HG02798 (cell line): ENCODE data around the gene TEAD1.
A peak's percentile ranks its signal among the peaks of the same experiment; 100 is the strongest.
"Not testable (repeated sequence)": the region's sequence is repeated elsewhere in the genome, so short reads cannot be mapped to it uniquely, and the experiment has no call there.

ENCODE experiments used
- ATAC-seq: cut with Tn5 transposase; IDR thresholded peaks from one replicate; pipeline ENCODE4 v1.9.1; 2021; ENCODE audit warnings: mild to moderate bottlenecking; ENCODE audit not compliant: unreplicated experiment, poor library complexity

Gene TEAD1

DNA sequence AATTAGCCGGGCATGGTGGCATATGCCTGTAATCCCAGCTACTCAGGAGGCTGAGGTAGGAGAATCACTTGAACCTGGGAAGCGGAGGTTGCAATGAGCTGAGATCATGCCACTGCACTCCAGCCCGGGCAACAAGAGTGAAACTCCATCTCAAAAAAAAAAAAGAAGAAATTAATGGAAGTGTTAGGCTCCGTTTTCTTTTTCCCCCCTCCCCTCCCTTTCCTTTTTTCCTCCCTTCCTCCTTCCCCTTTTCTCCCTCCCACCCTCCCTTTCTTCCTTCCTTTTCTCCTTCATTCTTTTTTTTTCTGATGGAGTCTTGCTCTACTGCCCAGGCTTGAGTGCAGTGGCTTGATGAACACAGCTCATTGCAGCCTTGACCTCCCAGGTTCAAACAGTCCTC, 203.3 kb downstream of the TEAD1 start:
- not testable (repeated sequence) for ATAC-seq

- ATAC-seq: no peak
These were observed 206.1 kb downstream of the TEAD1 start for GRCh38 chr11:12880327-12880726.

- no peak for ATAC-seq
These were observed 208.4 kb downstream of the TEAD1 start for GRCh38 chr11:12882670-12883069.

DNA sequence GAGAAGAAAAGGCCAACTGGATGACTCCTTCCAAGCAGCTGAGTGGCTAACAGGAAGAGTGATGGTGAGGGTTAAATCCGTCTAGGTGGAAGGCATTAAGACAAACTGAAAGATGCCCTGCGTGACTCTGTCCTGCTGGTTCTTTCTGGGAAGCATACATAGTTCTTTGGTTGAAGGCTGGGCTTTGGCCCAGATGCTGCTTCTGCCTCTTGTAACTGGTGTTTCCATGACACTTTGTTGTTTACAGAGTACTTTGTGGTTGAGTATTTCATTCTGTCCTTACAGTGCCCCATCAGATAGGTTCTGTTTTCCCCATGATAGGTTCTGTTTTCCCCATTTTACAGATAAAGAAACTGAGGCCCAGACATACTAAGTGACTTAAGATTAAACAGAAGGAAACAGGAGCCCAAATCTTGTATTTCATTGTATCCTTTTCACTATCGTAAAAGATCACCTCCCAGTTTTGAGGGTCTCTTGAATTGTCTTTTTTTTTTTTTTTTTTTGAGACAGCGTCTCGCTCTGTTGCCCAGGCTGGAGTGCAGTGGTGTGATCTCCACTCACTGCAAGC, 210.6 kb downstream of the TEAD1 start:
- ATAC-seq: no peak

DNA sequence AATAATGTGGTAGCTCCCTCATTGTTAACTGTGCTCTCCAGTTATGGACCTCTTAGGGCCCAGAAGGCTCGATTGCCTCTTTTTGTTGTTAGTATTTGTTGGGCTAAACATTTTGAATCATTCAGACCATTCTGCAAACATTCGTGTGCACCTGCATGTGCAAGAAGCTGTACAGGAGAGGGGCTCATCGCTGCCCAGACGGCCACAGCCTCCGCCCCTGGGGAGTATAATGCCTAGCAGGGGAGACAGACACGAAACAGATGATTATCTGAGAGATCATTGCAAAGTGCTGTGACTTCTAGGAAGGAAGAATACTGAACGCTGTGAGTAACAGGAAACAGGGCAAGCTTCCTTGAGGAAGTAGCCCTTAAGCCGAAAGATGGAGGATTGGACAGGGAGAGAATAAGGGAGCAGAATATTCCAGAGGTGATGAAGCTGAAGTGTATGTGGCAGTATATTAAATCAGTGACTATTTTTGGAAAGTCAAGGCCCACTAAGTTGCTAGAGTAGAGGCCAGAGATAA, 211.6 kb downstream of the TEAD1 start:
- ATAC-seq: no peak

- ATAC-seq: no peak
These were observed 212.3 kb downstream of the TEAD1 start for GRCh38 chr11:12886508-12886907.

DNA sequence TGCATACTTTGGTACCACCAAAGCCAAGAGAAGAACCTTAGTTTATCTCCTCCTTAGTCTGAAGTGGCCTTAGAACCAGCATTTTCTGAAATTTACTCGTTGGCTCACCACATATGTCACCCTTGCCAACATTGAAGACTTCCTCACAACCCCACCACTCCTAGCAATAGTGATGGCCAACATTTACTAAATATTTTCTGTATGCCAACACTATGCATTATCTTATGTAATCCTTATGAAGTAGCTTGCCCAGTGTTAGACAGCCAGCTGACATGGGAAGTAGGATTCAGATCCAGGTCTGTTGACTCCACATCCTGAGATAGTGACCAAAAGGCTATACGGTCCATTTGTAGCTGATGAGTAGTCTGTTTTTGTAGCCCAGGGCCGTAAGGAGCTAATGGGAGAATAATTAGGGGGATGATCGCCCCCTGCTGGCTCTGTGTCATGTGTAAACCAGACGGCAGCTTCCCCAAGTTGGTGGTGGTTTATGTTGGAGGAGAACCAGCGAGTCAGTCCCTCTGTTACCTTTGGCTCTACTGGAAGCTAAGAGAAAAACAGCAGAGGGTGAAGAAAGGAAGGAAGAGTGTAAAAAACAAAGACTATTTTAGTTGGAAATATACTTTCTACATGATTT, 214.4 kb downstream of the TEAD1 start:
- ATAC-seq: peak; percentile 74

DNA sequence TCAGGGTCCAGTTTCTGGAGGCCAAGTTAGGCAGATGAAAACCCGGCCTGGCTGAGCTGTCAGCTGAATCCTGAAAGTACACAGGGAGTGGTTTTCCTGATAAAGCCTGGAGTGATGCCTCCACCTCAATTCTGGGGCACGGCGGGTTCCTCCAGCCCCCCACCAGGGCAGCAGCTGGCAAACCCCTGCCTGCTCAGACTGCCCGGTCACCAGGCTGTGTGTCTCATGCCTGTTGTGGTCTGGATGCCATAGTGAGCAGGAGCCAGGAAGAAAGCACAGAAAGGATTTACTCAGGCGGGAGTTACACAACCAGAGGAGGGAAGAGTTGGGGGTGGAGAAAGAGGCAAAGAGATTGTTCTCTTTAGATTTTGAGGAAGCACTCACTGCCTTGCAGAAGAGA, 215.0 kb downstream of the TEAD1 start:
- no peak for ATAC-seq

DNA sequence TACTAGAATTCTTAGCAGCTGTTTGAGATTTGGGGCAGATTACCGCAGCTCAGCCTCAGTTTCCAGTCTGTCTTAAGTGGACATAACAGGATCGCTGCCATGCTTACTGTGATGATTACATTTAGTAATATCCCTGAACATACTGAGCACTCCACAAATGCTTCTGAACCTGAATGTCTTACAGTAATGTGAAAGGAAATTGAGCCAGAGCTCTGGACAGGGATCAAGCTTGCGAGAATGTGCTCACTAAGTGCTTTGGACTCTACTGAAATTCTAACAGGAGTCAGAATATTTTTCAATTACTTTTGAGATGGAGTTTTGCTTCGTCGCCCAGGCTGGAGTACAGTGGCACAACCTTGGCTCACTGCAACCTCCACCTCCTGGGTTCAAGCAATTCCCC, 216.3 kb downstream of the TEAD1 start:
- no peak for ATAC-seq

DNA sequence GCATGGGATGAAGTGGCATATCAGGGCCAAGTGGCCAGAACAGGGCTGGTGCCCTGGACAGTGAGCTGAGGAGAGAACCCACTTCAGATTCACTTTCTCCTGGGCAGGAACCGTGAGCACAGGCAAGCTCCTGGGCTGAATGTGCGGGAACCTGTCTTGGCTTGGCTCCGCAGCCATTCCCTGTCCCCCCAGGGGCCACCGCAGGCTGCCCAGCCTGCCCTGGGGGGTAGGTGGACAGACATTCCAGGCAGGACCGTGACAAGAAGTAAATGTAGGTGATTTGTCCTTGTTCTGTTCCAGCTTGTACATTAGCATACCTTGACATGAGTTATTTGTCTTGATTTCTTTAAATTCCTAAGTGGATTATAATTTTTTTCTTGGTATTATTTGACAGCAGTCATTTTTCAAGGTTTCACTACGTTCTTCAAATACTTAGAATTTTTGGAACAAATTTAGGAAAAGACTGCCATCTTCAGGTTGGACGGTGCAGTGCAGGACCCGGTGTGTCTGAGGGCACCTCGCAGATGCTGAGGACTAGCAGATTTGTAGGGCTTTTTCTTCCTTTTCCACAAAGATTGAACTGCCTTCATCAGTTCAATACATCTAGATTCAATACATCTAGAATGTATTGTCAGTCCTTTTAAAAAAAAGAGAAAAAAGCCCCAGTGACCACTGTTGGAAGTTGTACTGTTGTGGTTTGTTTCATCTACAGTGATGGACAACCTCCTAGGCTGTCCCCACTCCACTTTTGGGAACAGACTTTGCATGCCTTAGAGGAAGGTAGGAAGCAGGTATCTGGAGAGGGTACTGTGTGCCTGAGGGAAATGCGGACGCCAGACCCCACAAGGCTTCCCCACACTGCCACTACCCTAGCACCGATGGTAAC, 219.8 kb downstream of the TEAD1 start:
- no peak for ATAC-seq

DNA sequence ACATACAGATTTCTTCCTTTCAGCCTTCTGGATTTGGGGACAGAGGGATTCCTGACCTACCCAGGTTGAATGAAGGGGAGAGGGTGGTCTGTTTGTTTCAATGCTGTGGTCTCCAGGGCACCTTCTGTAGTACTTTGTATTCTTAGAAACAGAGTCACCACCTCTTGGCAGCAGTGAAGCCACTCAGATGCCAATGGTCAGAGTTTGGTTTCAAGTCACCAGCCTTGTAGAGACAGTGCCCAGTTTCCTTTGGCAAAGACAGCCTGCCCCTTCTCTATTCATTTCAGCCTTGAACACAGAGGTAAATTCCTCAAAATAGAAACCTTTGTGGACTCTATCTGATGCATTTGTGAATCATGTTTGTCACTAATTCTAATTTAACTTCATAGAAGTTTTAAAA, 223.2 kb downstream of the TEAD1 start:
- ATAC-seq: no peak

DNA sequence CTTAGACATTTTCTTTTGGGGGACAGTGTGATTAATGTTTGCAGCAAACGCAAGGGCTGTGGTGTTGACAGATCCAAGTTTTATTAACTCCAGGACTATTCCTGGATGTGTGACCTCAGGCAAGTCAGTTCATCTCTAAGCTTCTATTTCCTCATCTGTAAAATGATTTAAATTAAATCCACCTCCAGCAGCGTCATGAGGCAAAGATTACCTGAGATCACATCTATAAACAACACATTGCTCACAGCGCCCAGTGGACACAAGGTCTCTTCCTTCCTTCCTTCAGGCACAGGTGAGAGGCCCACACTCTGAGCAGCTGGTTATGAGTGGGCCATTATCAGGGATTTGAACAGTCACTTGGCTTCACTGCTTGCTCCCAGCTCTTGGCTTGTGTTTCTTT, 223.6 kb downstream of the TEAD1 start:
- ATAC-seq: no peak

- ATAC-seq: no peak
These were observed 226.3 kb downstream of the TEAD1 start for GRCh38 chr11:12900496-12900895.

- peak; percentile 38 for ATAC-seq
These were observed 227.1 kb downstream of the TEAD1 start for GRCh38 chr11:12901272-12901671.

DNA sequence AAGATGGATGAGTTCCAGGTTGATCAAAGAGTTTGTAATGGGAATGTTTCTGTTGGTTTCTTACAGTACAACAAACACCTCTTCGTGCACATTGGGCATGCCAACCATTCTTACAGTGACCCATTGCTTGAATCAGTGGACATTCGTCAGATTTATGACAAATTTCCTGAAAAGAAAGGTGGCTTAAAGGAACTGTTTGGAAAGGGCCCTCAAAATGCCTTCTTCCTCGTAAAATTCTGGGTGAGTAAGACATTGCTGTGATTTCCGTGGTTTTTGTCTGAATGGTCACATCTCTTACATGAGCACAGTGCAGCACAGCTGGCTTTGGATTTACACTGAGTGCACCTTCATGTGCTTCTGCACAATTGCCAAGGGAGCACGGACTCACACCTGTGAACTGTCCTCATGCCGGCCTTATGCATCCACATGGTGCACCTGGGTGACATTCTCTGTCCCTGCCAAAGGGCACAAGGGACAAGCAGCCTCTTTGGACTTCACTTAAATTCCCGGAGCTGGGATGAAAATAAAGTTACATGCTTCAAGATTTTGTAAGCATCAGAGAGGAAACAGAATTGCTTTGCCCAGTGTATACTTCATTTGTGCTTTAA, 227.8 kb downstream of the TEAD1 start:
- ATAC-seq: no peak

- no peak for ATAC-seq
These were observed 228.7 kb downstream of the TEAD1 start for GRCh38 chr11:12902791-12903486.

- ATAC-seq: no peak
These were observed 231.2 kb downstream of the TEAD1 start for GRCh38 chr11:12905435-12905834.

DNA sequence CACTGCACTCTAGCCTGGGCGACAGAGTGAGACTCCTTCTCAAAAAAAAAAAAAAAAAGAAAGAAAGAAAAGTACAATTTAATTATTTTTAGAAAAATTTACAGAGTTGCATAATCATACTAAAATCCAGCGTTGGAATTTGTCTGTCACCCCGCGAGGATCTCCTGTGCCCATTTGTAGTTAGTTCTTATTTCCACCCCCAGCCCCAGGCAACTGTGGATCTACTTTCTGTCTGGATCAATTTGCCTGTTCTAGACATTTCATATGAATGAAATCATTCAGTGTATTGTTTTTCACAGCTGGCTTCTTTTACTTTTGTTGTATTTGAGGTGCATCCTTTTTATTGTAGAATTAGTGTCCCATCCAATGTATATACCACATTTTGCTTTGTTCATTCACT, 232.3 kb downstream of the TEAD1 start:
- ATAC-seq: no peak

GRCh38 chr11:12909879-12910278, 235.7 kb downstream of the TEAD1 start:
- ATAC-seq: no peak

- no peak for ATAC-seq
These were observed 240.2 kb downstream of the TEAD1 start for GRCh38 chr11:12914400-12914912.
